ENCODE data around the gene STK32B. TPM values are rescaled to one million over a fixed set of nuclear protein-coding genes. Genes with fewer than 3 reads are reported as not detected.

The STK32B gene
- total and polyA plus RNA-seq, 2 of the 8 experiments (the other 6 are each of a cell fraction or from before 2014, with no cell fraction given): 2.3 to 2.5 TPM

DNA sequence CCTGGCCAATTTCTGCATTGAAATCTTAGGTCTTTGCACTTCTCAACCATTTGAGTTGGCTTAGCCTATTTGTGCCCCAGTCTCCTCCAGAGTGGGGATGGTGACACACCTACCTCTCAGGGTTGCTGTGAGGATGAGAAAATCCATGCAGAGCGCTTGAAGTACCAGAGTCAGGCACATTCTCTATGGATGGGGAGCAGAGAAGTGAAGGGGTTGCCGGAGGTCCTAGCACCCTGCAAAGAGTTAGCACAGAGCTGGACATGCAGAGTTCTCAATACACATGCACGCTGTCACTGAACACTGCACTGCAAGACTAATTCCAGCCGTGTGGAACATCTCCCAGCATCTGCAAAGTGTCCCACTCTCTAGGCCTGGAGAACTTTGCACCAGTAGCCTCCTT is 2.6 kb upstream of the STK32B start:
- no peak for FAIRE-seq
- Histone ChIP-seq H2AK5ac (ENCODE audit: low read depth, low read length) (no peak overlapping the region), H4K20me1 (replicated peaks in 1 of 2; ENCODE audit: control insufficient read depth in 1 of 2, insufficient read depth in 2 of 2, low read length in 2 of 2) (peaks cover 3 to 4% of the 10 kb centered on the region in 2 experiments), H3K23ac (ENCODE audit: insufficient read length) (no peak overlapping the region), H2BK20ac (ENCODE audit: low read length) (no peak overlapping the region), H3K4me1 (replicated peaks in 1 of 4; ENCODE audit: control insufficient read depth in 3 of 4, insufficient read depth in 4 of 4, low read length in 3 of 4) (peaks cover 0 to 7% (median 5%) of the 10 kb centered on the region in 4 experiments; a peak in 5 of 7 replicates), H2BK120ac (replicated peaks; ENCODE audit: low read depth, low read length) (no peak overlapping the region), H3K9ac (replicated peaks in 1 of 4; ENCODE audit: extremely low read depth in 1 of 4, low read depth in 3 of 4, low read length in 3 of 4) (no peak overlapping the region), H2BK15ac (ENCODE audit: low read length) (no peak overlapping the region), H3K4me2 (ENCODE audit: insufficient read depth in 1 of 2, low read depth in 2 of 2, low read length in 2 of 2) (no peak overlapping the region), H3K4ac (replicated peaks; ENCODE audit: insufficient read length, low read depth, low read length) (no peak overlapping the region), H3K23me2 (ENCODE audit: low read depth, low read length) (peaks cover 13% of the 10 kb centered on the region; the same call in 1 of the 2 replicates), H2BK12ac (ENCODE audit: low read depth, low read length) (no peak overlapping the region), H3K4me3 (ENCODE audit: extremely low read depth in 1 of 4, insufficient read depth in 2 of 4, low read depth in 3 of 4, low read length in 4 of 4) (no peak overlapping the region), H4K91ac (replicated peaks; ENCODE audit: insufficient read length, low read length) (no peak overlapping the region), H3K27ac (ENCODE audit: low read depth, low read length) (no peak overlapping the region), H3K56ac (replicated peaks; ENCODE audit: insufficient read length, low read depth, low read length) (no peak overlapping the region), H3K18ac (ENCODE audit: extremely low read depth, low read length) (no peak overlapping the region), H3K79me2 (ENCODE audit: control insufficient read depth in 1 of 2, insufficient read depth in 2 of 2, low read length in 2 of 2) (no peaks in the 10 kb centered on the region), H3K9me3 (ENCODE audit: insufficient read depth in 2 of 2, low read depth in 1 of 2, low read length in 1 of 2) (no peaks in the 10 kb centered on the region), H3K27me3 (replicated peaks in 1 of 4; ENCODE audit: control insufficient read depth in 3 of 4, extremely low read depth in 1 of 4, insufficient read depth in 3 of 4, low read length in 3 of 4) (peaks cover 15 to 28% (median 24%) of the 10 kb centered on the region in 4 experiments), H4K5ac (ENCODE audit: insufficient read length, low read depth, low read length) (no peak overlapping the region), H3K14ac (ENCODE audit: insufficient read length) (no peak overlapping the region), H3K79me1 (ENCODE audit: low read depth, low read length) (no peaks in the 10 kb centered on the region), H4K8ac (ENCODE audit: extremely low read depth, insufficient read depth, low read length) (no peak overlapping the region), H2BK5ac (ENCODE audit: low read depth, low read length) (no peak overlapping the region), H2AFZ (ENCODE audit: low read length) (no peak overlapping the region), H3K36me3 (ENCODE audit: control insufficient read depth in 2 of 4, insufficient read depth in 4 of 4, low read length in 3 of 4) (no peaks in the 10 kb centered on the region)
- CTCF ChIA-PET (ENCODE audit: partially characterized antibody): interaction anchor here (3.2 kb wide), 1 partner anchor 93 kb away, joined by 16 read pairs; no protein-coding TSS in a partner anchor
- WGBS, 2 experiments (ENCODE audit: extremely low coverage in 1 of 2, insufficient coverage in 1 of 2, insufficient read length in 1 of 2, insufficient replicate concordance in 2 of 2, low coverage in 1 of 2, low lambda C conversion rate in 2 of 2, missing lambda C conversion rate in 1 of 2): 84% methylated on average over 4 of the region's 4 CpGs; no CpG with 5 or more reads in 1 of the 2 experiments
- DNase-seq (ENCODE audit: low read depth in 1 of 2, low spot score in 2 of 2): no peak
- TF ChIP-seq, protein P1, sequence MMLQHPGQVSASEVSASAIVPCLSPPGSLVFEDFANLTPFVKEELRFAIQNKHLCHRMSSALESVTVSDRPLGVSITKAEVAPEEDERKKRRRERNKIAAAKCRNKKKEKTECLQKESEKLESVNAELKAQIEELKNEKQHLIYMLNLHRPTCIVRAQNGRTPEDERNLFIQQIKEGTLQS (IDR thresholded peaks at IDR 0.05; ENCODE audit: insufficient read depth, low read depth, low read length): no peak
- TF ChIP-seq CHD2 (IDR thresholded peaks at IDR 0.05; ENCODE audit: low read length) (no peak), RXRA (IDR thresholded peaks at IDR 0.05; ENCODE audit: insufficient read depth, low read depth, low read length) (no peak), ASH2L (IDR thresholded peaks at IDR 0.05; ENCODE audit: low read length) (no peak), SIRT6 (IDR thresholded peaks at IDR 0.05; ENCODE audit: low read length) (no peak), SRF (IDR thresholded peaks at IDR 0.05; ENCODE audit: low read depth, low read length) (no peak), MAFK (IDR thresholded peaks at IDR 0.05; ENCODE audit: low read depth, low read length) (no peak), GABPA (IDR thresholded peaks at IDR 0.05; ENCODE audit: borderline replicate concordance, insufficient read depth, low read length) (no peak), BACH1 (IDR thresholded peaks at IDR 0.05; ENCODE audit: low read length) (no peak), TBP (IDR thresholded peaks at IDR 0.05; ENCODE audit: low read depth, low read length) (no peak), PHF8 (conservative IDR thresholded peaks at IDR 0.05; ENCODE audit: low read depth, low read length) (no peak), POLR2AphosphoS5 (IDR thresholded peaks at IDR 0.05; ENCODE audit: low read depth, low read length) (no peak)
- TF ChIP-seq, protein P2, sequence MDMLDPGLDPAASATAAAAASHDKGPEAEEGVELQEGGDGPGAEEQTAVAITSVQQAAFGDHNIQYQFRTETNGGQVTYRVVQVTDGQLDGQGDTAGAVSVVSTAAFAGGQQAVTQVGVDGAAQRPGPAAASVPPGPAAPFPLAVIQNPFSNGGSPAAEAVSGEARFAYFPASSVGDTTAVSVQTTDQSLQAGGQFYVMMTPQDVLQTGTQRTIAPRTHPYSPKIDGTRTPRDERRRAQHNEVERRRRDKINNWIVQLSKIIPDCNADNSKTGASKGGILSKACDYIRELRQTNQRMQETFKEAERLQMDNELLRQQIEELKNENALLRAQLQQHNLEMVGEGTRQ (IDR thresholded peaks at IDR 0.05; ENCODE audit: low read length): no peak
- POLR2A ChIA-PET (ENCODE audit: partially characterized antibody): no interaction called here

Measured in H1 (cell line).